Peyer's patch (tissue), 4 donors: Measurements from ENCODE around the gene ATP2C1.

Experiments used
- CTCF ChIP-seq, 6 experiments: fragments of 450-650 bp in 4 of 6; fragments of 200-600 bp in 2 of 6; sonication (generic) in 1 of 6; IDR thresholded peaks; one replicate each; pipeline ENCODE4 v1.5.1; 2017 to 2019; ENCODE audit warnings: antibody characterized with exemption in 6 of 6, mild to moderate bottlenecking in 3 of 6, moderate library complexity in 1 of 6
- POLR2A ChIP-seq, 2 donors: fragments of 450-650 bp; IDR thresholded peaks; one replicate each; pipeline ENCODE4 v1.5.1; 2017; ENCODE audit warnings: antibody characterized with exemption in 2 of 2, mild to moderate bottlenecking in 2 of 2, moderate library complexity in 2 of 2

GRCh38 chr3:130971208-130971607 is 77.3 kb downstream of the ATP2C1 start:
- TF ChIP-seq POLR2A (IDR thresholded peaks at IDR 0.05) (no peak), CTCF (IDR thresholded peaks at IDR 0.05) (no peak)
